ENCODE measurements around the gene PPP1CA. TPM values are rescaled to one million over a fixed set of nuclear protein-coding genes. Genes with fewer than 3 reads are reported as not detected.

The PPP1CA gene
- total RNA-seq, 4 donors from 2014 or later: 146 to 202 (median 185) TPM

- Histone ChIP-seq H3K9me3 (no peaks in the 10 kb centered on the region), H3K27me3 (no peaks in the 10 kb centered on the region), H3K36me3 (peaks cover 13 to 51% (median 24%) of the 10 kb centered on the region in 3 donors), H3K27ac (no peak overlapping the region), H3K4me3 (no peak overlapping the region), H3K4me1 (peaks cover 18 to 67% (median 23%) of the 10 kb centered on the region in 3 donors)
- no peak for DNase-seq
- TF ChIP-seq POLR2A (IDR thresholded peaks at IDR 0.05) (no peak), CTCF (IDR thresholded peaks at IDR 0.05) (no peak)
- WGBS, 2 donors: 83 to 88% methylated on average over 10 of the region's 18 CpGs
- intact Hi-C loops (cut with DNase I): no loop called here
These were observed 8.2 kb downstream of the PPP1CA start for GRCh38 chr11:67393437-67393836.

DNA sequence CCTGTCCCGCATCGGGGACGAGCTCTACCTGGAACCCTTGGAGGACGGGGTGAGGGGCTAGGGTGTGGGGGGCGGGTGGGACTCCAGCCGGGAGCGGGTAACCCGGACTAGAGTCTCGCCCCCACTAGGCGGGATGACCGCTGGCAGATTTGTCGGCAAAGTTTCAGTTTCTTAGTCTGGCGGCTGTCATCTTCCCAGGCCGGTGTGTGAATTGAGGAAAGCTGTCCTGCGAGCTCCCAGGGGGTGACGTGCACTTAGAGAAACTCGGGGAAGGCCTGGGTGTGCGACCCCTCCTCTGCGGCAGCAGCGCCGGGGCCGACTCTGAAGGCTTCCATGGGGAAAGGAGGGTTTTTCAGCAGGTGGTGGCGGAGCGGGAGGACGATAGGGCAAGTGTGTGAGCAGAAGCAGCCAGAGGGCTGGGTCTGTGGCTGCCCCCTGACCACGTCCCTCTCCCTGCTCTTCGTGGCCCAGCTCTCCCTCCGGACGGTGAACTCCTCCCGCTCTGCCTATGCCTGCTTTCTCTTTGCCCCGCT, 9.4 kb downstream of the PPP1CA start:
- peak overlapping the region; percentile 80 to 93 (median 92) for H3K27ac ChIP-seq
- H3K4me1 ChIP-seq: peaks cover 18 to 55% (median 21%) of the 10 kb centered on the region in 3 donors
- WGBS, 2 donors: 4 to 16% methylated on average over 9 to 18 of the region's 31 CpGs
- no peaks in the 10 kb centered on the region for H3K27me3 ChIP-seq
- intact Hi-C loops (cut with DNase I): no loop called here
- peaks cover 4 to 39% (median 12%) of the 10 kb centered on the region in 3 donors for H3K36me3 ChIP-seq
- no peak for DNase-seq
- no peak for TF ChIP-seq POLR2A (IDR thresholded peaks at IDR 0.05)
- no peak for TF ChIP-seq CTCF (IDR thresholded peaks at IDR 0.05)
- peak overlapping the region; percentile 67 to 96 (median 86) for H3K4me3 ChIP-seq
- no peaks in the 10 kb centered on the region for H3K9me3 ChIP-seq

- no peaks in the 10 kb centered on the region for H3K9me3 ChIP-seq
- intact Hi-C loops (cut with DNase I): no loop called here
- DNase-seq: peak; percentile 81
- no peaks in the 10 kb centered on the region for H3K27me3 ChIP-seq
- TF ChIP-seq POLR2A (IDR thresholded peaks at IDR 0.05): peak in 2 of 4 donors; percentile 53 to 61
- peak in 3 of 6 experiments; percentile 4 to 28 (median 12) for TF ChIP-seq CTCF (IDR thresholded peaks at IDR 0.05)
- H3K36me3 ChIP-seq: peaks cover 0 to 32% (median 8%) of the 10 kb centered on the region in 3 donors
- WGBS, 2 donors: 0% methylated on average over 5 to 10 of the region's 75 CpGs
- H3K4me1 ChIP-seq: peaks cover 18 to 48% (median 18%) of the 10 kb centered on the region in 3 donors
- peak within 1 kb of the TSS; percentile 67 to 96 (median 86) for H3K4me3 ChIP-seq
- peak within 1 kb of the TSS; percentile 80 to 93 (median 92) for H3K27ac ChIP-seq
These were observed 10.1 kb downstream of the PPP1CA start, which contains the start of gene RAD9A for GRCh38 chr11:67391304-67392182. RAD9A (plus strand) TSS chr11:67391986; CDS start chr11:67392045, 59 bp downstream.

DNA sequence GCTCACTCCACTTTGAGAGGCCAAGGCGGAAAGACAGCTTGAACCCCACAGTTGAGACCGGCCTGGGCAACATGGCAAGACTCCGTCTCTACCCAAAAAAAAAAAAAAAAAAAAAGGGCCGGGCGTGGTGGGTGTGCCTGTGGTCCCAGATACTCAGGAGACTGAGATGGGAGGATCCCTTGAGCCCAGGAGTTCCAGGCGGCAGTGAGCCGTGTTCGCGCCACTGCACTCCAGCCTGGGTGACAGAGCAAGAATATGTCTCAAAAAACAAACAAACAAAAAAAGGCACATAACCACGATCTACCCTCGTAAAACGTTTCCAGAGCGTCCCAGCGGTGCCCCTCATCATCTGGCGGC, 10.7 kb downstream of the PPP1CA start:
- intact Hi-C loops (cut with DNase I): no loop called here
- WGBS, 2 donors: 7 to 8% methylated on average over 15 of the region's 15 CpGs
- no peaks in the 10 kb centered on the region for H3K9me3 ChIP-seq

More for the DNA sequence above, 10.7 kb downstream of the PPP1CA start:
- Histone ChIP-seq H3K4me1 (peaks cover 18 to 42% (median 18%) of the 10 kb centered on the region in 3 donors), H3K27ac (peak overlapping the region; percentile 80 to 93 (median 92)), H3K4me3 (peak overlapping the region; percentile 67 to 96 (median 86)), H3K36me3 (peaks cover 0 to 26% (median 2%) of the 10 kb centered on the region in 3 donors), H3K27me3 (no peaks in the 10 kb centered on the region)
- no peak for TF ChIP-seq POLR2A (IDR thresholded peaks at IDR 0.05)
- no peak for TF ChIP-seq CTCF (IDR thresholded peaks at IDR 0.05)
- DNase-seq: no peak
